GM21529 (cell line): ENCODE data around the gene HS6ST2.
"Not testable (repeated sequence)": the region's sequence is repeated elsewhere in the genome, so short reads cannot be mapped to it uniquely, and the experiment has no call there.

Experiments
- ATAC-seq: cut with Tn5 transposase; IDR thresholded peaks from one replicate; pipeline ENCODE4 v1.9.1; 2021; ENCODE audit not compliant: unreplicated experiment

The HS6ST2 gene

DNA sequence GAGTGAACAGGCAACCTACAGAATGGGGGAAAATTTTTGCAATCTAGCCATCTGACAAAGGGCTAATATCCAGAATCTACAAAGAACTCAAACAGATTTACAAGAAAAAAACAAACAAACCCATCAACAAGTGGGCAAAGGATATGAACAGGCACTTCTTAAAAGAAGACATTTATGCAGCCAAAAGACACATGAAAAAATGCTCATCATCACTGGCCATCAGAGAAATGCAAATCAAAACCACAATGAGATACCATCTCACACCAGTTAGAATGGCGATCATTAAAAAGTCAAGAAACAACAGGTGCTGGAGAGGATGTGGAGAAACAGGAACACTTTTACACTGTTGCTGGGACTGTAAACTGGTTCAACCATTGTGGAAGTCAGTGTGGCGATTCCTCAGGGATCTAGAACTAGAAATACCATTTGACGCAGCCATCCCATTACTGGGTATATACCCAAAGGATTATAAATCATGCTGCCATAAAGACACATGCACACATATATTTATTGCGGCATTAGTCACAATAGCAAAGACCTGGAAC lies 13.3 kb downstream of the HS6ST2 start:
- ATAC-seq: not testable (repeated sequence)

- no peak for ATAC-seq
Measured at GRCh38 chrX:132940727-132941327, 17.6 kb downstream of the HS6ST2 start.

GRCh38 chrX:132933170-132933569 lies 25.3 kb downstream of the HS6ST2 start:
- ATAC-seq: no peak

DNA sequence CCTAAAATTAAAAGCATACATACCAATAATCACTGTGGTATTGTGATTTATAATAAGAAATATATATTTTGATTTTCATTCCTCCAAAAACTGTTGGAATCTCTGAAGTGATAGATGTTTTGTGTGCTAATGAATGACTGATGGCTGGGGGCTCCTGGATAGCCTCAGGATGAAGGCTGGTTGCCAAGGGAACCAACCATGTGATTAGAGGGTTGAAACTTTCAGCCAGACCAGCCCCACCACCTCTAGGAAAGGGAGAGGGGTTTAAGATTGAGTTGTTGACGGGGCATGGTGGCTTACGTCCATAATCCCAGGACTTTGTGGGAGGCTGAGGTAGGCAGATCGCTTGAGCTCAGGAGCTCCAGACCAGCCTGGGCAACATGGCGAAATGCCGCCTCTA lies 34.0 kb downstream of the HS6ST2 start:
- ATAC-seq: no peak

GRCh38 chrX:132918523-132918922 lies 39.9 kb downstream of the HS6ST2 start:
- ATAC-seq: no peak

DNA sequence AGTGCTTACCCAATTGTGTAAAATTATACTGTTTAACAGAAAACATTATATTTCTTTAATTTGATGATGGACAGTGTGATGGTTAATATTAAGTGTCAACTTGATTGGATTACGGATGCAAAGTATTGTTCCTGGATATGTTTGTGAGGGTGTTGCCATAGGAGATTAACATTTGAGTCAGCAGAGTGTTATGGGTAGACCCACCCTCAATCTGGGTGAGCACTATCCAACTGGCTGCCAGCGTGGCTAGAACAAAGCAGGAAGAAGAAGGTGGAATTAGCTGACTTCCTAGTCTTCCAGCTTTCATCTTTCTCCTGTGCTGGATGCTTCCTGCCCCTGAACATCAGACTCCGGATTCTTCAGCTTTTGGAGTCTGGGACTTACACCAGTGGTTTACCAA lies 42.1 kb downstream of the HS6ST2 start:
- ATAC-seq: no peak

- ATAC-seq: no peak
Measured at GRCh38 chrX:132909643-132910042, 48.8 kb downstream of the HS6ST2 start.

DNA sequence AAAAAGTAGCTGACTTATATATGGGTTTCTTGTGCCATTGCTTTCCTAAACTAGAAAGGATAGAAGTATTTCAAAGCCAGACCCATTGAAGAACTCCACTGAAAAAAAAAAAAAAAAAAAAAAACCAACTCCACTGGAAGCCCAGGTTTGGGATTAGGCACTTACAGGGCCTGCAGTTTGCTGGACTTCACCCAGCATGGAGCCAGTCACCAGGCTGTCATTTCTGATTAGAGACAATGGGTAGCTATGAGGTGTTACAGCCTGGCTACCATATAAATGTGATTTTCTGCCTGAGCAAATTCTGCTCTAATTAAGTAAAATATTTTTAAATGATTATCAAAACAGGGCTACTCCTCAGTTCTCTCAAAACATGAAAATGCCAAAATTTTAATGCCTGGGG lies 49.5 kb downstream of the HS6ST2 start:
- no peak for ATAC-seq

DNA sequence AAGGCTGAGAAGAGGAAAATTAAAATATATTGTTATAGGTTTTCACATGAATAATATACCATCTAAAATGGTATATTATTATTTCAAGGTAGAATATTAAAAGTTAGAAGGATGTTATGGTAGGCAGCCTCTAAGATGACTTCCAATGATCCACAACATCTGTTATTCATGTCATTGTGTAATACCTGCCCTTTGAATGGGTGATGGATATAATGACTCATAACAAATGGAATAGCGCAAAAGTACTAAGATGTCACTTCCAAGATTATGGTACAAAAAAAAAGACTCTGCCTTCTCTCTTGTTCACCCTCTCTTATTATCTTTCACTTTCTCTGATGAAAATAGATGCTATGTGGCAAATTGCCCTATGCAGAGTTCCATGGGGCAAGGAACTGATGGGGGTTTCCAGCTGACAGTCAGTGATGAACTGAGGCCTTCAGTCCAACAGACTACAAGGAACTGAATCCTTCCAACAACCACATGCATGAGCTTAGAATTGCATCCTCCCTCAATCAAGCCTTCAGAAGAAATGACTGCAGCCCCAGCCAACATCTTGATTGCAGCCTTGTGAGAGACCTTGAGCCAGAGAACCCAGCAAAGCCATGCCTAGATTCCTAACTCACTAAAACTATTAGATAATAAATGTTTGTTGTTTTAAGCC lies 57.7 kb downstream of the HS6ST2 start:
- ATAC-seq: no peak

DNA sequence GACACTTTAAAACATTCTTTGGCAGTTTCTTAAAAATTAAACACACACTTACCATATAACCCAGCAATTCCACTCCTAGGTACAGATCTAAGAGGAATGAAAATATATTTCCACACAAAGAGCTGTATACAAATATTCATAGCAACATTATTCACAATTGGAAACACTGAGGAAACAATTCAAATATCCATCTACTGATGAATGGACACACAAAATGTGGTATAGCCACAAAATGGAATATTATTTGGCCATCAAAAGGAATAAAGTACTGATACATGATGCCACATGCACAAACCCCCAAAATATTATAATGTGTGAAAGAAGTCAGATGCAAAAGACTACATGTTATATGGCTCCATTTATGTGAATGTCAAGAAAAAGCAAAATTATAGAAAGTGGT lies 70.9 kb downstream of the HS6ST2 start:
- no peak for ATAC-seq

- no peak for ATAC-seq
Measured at GRCh38 chrX:132883358-132883915, 75.0 kb downstream of the HS6ST2 start.

DNA sequence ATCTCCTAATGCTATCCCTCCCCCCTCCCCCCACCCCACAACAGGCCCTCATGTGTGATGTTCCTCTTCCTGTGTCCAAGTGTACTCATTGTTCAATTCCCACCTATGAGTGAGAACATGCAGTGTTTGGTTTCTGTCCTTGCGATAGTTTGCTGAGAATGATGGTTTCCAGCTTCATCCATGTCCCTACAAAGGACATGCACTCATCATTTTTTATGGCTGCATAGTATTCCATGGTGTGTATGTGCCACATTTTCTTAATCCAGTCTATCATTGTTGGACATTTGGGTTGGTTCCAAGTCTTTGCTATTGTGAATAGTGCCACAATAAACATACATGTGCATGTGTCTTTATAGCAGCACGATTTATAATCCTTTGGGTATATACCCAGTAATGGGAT lies 77.7 kb downstream of the HS6ST2 start:
- not testable (repeated sequence) for ATAC-seq

DNA sequence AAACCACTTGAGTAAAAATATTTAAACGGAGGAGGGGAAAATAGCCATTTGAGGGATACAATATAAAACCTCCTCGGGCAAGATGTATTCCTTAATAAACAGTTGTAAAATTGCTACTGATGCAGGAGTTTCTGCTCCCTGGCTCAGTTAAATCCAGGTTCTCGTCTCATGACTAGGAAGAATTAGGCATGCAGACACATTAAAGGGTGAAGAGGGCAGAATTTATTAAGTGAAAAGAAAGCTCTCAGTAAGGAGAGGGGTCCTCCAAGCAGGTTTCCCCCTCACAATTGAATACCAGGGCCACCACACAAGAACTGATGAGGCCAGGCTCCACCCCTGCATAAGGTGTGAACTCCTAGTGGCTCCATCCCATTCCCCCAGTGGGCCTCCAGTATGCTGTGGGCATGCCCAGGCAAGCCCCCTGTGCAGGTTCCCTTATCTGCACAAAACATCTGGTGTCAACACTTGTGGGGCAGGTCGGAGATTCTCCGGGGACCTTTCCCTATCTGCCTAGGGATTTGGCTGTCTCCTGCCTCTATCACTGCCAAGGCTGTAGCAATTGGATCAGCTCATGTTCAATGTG lies 80.4 kb downstream of the HS6ST2 start:
- no peak for ATAC-seq

DNA sequence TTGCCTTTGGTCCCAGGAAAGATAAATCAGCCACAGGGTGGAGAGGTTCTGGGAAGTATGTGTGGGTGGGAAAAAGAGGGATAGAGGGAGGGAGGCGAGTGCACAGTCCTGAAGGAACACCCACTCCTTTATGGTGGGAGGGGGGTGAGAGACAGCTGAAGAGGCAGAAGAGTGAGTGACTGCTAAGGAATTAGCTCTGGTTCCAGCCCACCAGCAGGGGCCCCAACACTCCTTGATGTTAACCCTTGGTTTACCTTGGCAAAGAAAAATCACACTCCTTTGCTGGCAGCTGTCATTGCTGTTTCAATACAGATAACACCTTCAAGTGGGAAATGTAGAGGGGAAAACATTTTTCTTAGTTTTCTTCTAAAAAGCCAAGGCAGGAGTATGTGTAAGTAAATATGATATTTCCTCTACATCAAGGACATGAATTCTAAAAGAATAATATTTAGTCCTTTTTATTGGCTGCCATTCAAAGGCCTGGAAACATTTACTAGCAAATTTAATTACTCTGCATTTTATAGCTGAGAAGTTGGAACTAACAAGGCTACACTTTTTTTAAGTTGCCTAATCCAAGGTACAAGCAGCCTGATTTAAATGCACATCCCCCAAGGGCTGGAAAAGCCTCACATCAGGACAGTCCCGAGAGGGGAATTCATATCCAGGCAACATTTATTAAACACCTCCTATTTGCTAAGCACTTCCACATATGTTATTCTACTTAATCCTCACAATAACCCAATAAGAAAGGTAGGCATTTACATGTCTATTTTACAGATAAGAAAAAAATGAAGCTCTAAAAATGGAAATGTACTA lies 81.7 kb downstream of the HS6ST2 start:
- ATAC-seq: no peak

- no peak for ATAC-seq
Measured at GRCh38 chrX:132875650-132876522, 82.5 kb downstream of the HS6ST2 start.

- no peak for ATAC-seq
Measured at GRCh38 chrX:132862562-132862961, 95.9 kb downstream of the HS6ST2 start.

- no peak for ATAC-seq
Measured at GRCh38 chrX:132861076-132861475, 97.4 kb downstream of the HS6ST2 start.

DNA sequence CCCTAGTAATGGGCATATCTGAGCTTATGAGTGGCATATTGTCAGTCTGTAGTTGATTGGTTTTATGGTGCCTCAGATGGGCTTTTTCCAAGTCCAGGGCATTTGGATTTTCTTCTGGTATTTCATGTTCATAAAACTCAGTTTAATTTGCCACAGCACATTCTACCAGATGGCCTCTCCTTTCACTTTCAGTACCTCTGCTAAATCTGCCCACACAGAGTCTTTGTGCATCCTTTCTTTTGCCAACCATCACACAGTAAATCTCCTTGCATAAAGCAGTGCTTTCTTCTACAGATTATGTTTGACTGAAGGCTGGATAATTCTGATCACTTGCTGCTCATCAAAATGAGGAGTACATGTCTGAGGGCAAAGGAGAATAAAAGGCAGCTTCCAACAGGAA lies 98.2 kb downstream of the HS6ST2 start:
- ATAC-seq: no peak

GRCh38 chrX:132858018-132858417 lies 100.4 kb downstream of the HS6ST2 start:
- ATAC-seq: no peak

DNA sequence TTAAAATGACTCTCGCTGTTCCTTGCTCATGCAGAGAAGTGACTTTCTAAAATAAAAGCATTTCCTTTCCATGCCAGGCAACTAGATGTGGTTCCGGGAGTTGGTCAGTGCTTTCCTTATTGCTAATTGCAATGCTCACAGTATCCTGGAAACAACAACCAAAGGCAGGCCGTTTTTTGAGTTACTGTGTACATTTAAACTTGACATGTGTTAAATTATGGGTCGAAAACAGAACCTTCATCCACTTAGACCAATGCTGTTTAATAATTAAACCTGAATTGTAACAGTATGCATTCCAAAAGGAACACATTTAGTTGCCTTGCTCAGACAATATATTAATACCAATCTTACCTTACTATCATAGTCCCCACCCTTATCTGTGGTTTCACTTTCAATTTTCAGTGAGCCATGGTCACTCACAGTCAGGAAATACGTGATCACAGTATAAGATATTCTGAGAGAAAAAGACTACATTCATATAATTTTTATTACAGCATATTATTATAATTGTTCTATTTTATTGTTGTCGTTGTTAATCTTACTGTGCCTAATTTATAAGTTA lies 102.6 kb downstream of the HS6ST2 start:
- no peak for ATAC-seq
